ENCODE data around the gene PUS10.

GRCh38 chr2:60948161-60948560, 69.9 kb downstream of the PUS10 start:
- TF ChIP-seq, protein P1, sequence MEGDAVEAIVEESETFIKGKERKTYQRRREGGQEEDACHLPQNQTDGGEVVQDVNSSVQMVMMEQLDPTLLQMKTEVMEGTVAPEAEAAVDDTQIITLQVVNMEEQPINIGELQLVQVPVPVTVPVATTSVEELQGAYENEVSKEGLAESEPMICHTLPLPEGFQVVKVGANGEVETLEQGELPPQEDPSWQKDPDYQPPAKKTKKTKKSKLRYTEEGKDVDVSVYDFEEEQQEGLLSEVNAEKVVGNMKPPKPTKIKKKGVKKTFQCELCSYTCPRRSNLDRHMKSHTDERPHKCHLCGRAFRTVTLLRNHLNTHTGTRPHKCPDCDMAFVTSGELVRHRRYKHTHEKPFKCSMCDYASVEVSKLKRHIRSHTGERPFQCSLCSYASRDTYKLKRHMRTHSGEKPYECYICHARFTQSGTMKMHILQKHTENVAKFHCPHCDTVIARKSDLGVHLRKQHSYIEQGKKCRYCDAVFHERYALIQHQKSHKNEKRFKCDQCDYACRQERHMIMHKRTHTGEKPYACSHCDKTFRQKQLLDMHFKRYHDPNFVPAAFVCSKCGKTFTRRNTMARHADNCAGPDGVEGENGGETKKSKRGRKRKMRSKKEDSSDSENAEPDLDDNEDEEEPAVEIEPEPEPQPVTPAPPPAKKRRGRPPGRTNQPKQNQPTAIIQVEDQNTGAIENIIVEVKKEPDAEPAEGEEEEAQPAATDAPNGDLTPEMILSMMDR (IDR thresholded peaks at IDR 0.05; ENCODE audit: low read depth, low read length), result no peak
- no peak for TF ChIP-seq POLR2A (IDR thresholded peaks at IDR 0.05; ENCODE audit: extremely low read depth, insufficient read length)
- TF ChIP-seq, protein P2, sequence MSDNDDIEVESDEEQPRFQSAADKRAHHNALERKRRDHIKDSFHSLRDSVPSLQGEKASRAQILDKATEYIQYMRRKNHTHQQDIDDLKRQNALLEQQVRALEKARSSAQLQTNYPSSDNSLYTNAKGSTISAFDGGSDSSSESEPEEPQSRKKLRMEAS (IDR thresholded peaks at IDR 0.05; ENCODE audit: low read depth, low read length), result no peak
- no peak for TF ChIP-seq MYC (IDR thresholded peaks at IDR 0.05; ENCODE audit: low read depth, low read length)

Data from NB4 (cell line).